A673 (cell line): ENCODE data around the gene AQP5. TPM values are rescaled to one million over a fixed set of nuclear protein-coding genes. Genes with fewer than 3 reads are reported as not detected.

ENCODE experiments used
- BruUV-seq: library from RNA; stranded (reverse); fragments of 400-500 nt; replicated peaks from 2 replicates; lab custom pipeline; 2021; lab: Mats Ljungman, UMichigan
- CTCF ChIA-PET: fragments of 300-600 bp; sonication (Branson Sonifier 250); formaldehyde crosslinking; loops from one replicate; lab custom pipeline; 2022; ENCODE audit warnings: antibody characterized with exemption; lab: Charles Lee
- POLR2A ChIA-PET: fragments of 300-600 bp; sonication (Branson Sonifier 250); formaldehyde crosslinking; loops from one replicate; lab custom pipeline; 2022; ENCODE audit warnings: antibody characterized with exemption; ENCODE audit not compliant: low non-redundant PET; lab: Charles Lee
- DNase-seq: peaks from one replicate; pipeline ENCODE4 v3.0.0-alpha.2; 2015; ENCODE audit warnings: low spot score
- H3K27ac ChIP-seq: fragments of 200-600 bp; sonication (generic); 2 replicates; pipeline ENCODE4 v1.5.1; 2016; ENCODE audit warnings: mixed run types, low read depth, mild to moderate bottlenecking, mixed read lengths, antibody characterized with exemption, low read length; ENCODE audit not compliant: poor library complexity, severe bottlenecking
- H3K27me3 ChIP-seq: fragments of 200-600 bp; sonication (generic); replicated peaks from 2 replicates; pipeline ENCODE4 v1.6.1; 2017; ENCODE audit warnings: mixed run types, low read depth, mild to moderate bottlenecking, mixed read lengths, antibody characterized with exemption, low read length; ENCODE audit not compliant: insufficient read depth, poor library complexity
- H3K36me3 ChIP-seq: fragments of 200-600 bp; sonication (generic); 2 replicates; pipeline ENCODE4 v1.6.1; 2016; ENCODE audit warnings: mixed run types, mild to moderate bottlenecking, mixed read lengths, antibody characterized with exemption, low read length; ENCODE audit not compliant: insufficient read depth, poor library complexity, severe bottlenecking
- H3K4me1 ChIP-seq: fragments of 200-600 bp; sonication (generic); 2 replicates; pipeline ENCODE4 v1.6.1; 2017; ENCODE audit warnings: mixed run types, mild to moderate bottlenecking, mixed read lengths, antibody characterized with exemption, low read length; ENCODE audit not compliant: insufficient read depth, poor library complexity, severe bottlenecking
- H3K4me3 ChIP-seq: fragments of 200-600 bp; sonication (generic); 2 replicates; pipeline ENCODE4 v1.5.1; 2016; ENCODE audit warnings: low read depth, mixed run types, mild to moderate bottlenecking, mixed read lengths, low read length; ENCODE audit not compliant: poor library complexity, severe bottlenecking
- H3K9me3 ChIP-seq: fragments of 200-600 bp; sonication (generic); 2 replicates; pipeline ENCODE4 v1.6.1; 2016; ENCODE audit warnings: mixed run types, low read depth, mild to moderate bottlenecking, mixed read lengths, antibody characterized with exemption, low read length; ENCODE audit not compliant: poor library complexity, severe bottlenecking
- EZH2 ChIP-seq: fragments of 200-600 bp; sonication (generic); IDR thresholded peaks from 2 replicates; pipeline ENCODE4 v1.6.1; 2017; ENCODE audit warnings: borderline replicate concordance, low read depth, mild to moderate bottlenecking, mixed read lengths, antibody characterized with exemption, low read length; ENCODE audit not compliant: poor library complexity, severe bottlenecking
- intact Hi-C: fragments of 100-400 bp; cut with micrococcal nuclease; formaldehyde crosslinking; loops from one replicate; pipeline ENCODE4 v1.10.0; 2022; ENCODE audit not compliant: unreplicated experiment
- total RNA-seq: library from RNA; stranded (reverse); gene quantifications from 2 replicates; pipeline ENCODE4 v1.2.3, GENCODE V29; 2021
- TF ChIP-seq, protein P1 (sequence below): fragments of 300-800, 200-600 bp; sonication (generic); conservative IDR thresholded peaks from 2 replicates; pipeline ENCODE4 v1.5.1; 2017; ENCODE audit warnings: low read depth, mild to moderate bottlenecking, antibody characterized with exemption, low read length, moderate library complexity, mixed read lengths

The AQP5 gene
- total RNA-seq, 1 experiment from 2014 or later = not detected

- CTCF ChIA-PET = no interaction called here
- no peak overlapping the region for H3K27ac ChIP-seq
- no peak for DNase-seq
Observed at GRCh38 chr12:49920241-49920914, 41.3 kb upstream of the AQP5 start.

DNA sequence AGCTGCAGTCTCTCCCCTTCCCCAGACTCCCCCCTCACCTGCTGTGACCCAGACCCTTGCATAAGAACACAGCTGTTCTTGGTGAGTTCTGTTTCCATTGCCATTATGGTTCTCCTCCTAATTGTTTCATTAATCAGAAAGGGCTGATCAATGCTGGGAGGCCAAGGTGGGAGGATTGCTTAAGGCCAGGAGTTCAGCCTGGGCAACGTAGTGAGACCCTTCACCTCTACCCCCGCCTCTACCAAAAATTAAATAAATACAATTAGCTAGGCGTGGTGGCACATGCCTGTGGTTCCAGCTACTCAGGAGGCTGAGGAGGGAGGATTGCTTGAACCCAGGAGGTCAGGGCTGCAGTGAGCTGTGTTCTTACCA is 40.8 kb upstream of the AQP5 start:
- ChIA-PET CTCF (no interaction called here), POLR2A (no interaction called here)
- Histone ChIP-seq H3K27me3 (no peaks in the 10 kb centered on the region), H3K4me1 (no peaks in the 10 kb centered on the region), H3K36me3 (no peaks in the 10 kb centered on the region), H3K9me3 (no peaks in the 10 kb centered on the region), H3K27ac (no peak overlapping the region), H3K4me3 (no peak overlapping the region)
- BruUV-seq = no TSS peak
- intact Hi-C loops = no loop called here
- TF ChIP-seq, protein P1, sequence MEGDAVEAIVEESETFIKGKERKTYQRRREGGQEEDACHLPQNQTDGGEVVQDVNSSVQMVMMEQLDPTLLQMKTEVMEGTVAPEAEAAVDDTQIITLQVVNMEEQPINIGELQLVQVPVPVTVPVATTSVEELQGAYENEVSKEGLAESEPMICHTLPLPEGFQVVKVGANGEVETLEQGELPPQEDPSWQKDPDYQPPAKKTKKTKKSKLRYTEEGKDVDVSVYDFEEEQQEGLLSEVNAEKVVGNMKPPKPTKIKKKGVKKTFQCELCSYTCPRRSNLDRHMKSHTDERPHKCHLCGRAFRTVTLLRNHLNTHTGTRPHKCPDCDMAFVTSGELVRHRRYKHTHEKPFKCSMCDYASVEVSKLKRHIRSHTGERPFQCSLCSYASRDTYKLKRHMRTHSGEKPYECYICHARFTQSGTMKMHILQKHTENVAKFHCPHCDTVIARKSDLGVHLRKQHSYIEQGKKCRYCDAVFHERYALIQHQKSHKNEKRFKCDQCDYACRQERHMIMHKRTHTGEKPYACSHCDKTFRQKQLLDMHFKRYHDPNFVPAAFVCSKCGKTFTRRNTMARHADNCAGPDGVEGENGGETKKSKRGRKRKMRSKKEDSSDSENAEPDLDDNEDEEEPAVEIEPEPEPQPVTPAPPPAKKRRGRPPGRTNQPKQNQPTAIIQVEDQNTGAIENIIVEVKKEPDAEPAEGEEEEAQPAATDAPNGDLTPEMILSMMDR = no peak
- no peak for TF ChIP-seq EZH2
- no peak for DNase-seq

More at GRCh38 chr12:49920241-49920914, 41.3 kb upstream of the AQP5 start:
- no peaks in the 10 kb centered on the region for H3K9me3 ChIP-seq
- no peaks in the 10 kb centered on the region for H3K36me3 ChIP-seq
- POLR2A ChIA-PET = no interaction called here
- no peaks in the 10 kb centered on the region for H3K27me3 ChIP-seq
- no peaks in the 10 kb centered on the region for H3K4me1 ChIP-seq
- TF ChIP-seq EZH2 = no peak
- TF ChIP-seq, protein P1 = no peak
- no peak overlapping the region for H3K4me3 ChIP-seq
- intact Hi-C loops = no loop called here
- no TSS peak for BruUV-seq

- Histone ChIP-seq H3K27ac (no peak overlapping the region), H3K4me1 (no peaks in the 10 kb centered on the region), H3K36me3 (no peaks in the 10 kb centered on the region), H3K27me3 (no peaks in the 10 kb centered on the region), H3K9me3 (no peaks in the 10 kb centered on the region), H3K4me3 (no peak overlapping the region)
- no peak for DNase-seq
- no TSS peak for BruUV-seq
- no peak for TF ChIP-seq EZH2
- TF ChIP-seq, protein P1 = no peak
- POLR2A ChIA-PET = no interaction called here
- intact Hi-C loops = no loop called here
- CTCF ChIA-PET = no interaction called here
Observed at GRCh38 chr12:49921299-49921698, 40.4 kb upstream of the AQP5 start.
